KBM-7 (cell line): ENCODE data around the gene CAPN11.
"Not testable (repeated sequence)": the region's sequence is repeated elsewhere in the genome, so short reads cannot be mapped to it uniquely, and the experiment has no call there.

Experiments
- DNase-seq: peaks from one replicate; pipeline ENCODE4 v3.0.0-alpha.2; 2015
- in situ Hi-C: fragments of 300-500 bp; cut with MboI; formaldehyde crosslinking; loops from 2 replicates; pipeline ENCODE4 v1.14.3; 2020; ENCODE audit warnings: low sequenced_read_pairs, low pct_unique_long_range_greater_than_20kb, mixed read lengths

CAPN11 gene

GRCh38 chr6:44176762-44177509 lies 18.3 kb downstream of the CAPN11 start:
- peak; percentile 25 for DNase-seq
- in situ Hi-C loops, result loop anchor here (10.0 kb wide), 1 partner anchor 58 kb away; no protein-coding TSS in a partner anchor

- in situ Hi-C loops, result loop anchor here (10.0 kb wide), 1 partner anchor 57 kb away; no protein-coding TSS in a partner anchor
- no peak for DNase-seq
These were observed 19.2 kb downstream of the CAPN11 start for GRCh38 chr6:44177691-44178423.

GRCh38 chr6:44178424-44179071 lies 19.9 kb downstream of the CAPN11 start:
- no peak for DNase-seq
- in situ Hi-C loops, result loop anchor here (10.0 kb wide), 1 partner anchor 56 kb away; no protein-coding TSS in a partner anchor

- no peak for DNase-seq
- in situ Hi-C loops, result loop anchor here (10.0 kb wide), 1 partner anchor 56 kb away; no protein-coding TSS in a partner anchor
These were observed 20.5 kb downstream of the CAPN11 start for GRCh38 chr6:44179072-44179536.

GRCh38 chr6:44179648-44180047 lies 21.0 kb downstream of the CAPN11 start:
- DNase-seq, result no peak
- in situ Hi-C loops, result loop anchor here (10.0 kb wide), 1 partner anchor 55 kb away; no protein-coding TSS in a partner anchor

GRCh38 chr6:44180406-44180805 lies 21.8 kb downstream of the CAPN11 start:
- in situ Hi-C loops, result no loop called here
- no peak for DNase-seq

GRCh38 chr6:44180886-44181285 lies 22.3 kb downstream of the CAPN11 start:
- no peak for DNase-seq
- in situ Hi-C loops, result no loop called here

- in situ Hi-C loops, DNase-seq: not testable (repeated sequence)
These were observed 23.2 kb downstream of the CAPN11 start for GRCh38 chr6:44181784-44182183.

GRCh38 chr6:44182911-44183390 lies 24.3 kb downstream of the CAPN11 start:
- no peak for DNase-seq
- in situ Hi-C loops, result no loop called here

GRCh38 chr6:44183783-44184182 lies 25.2 kb downstream of the CAPN11 start:
- DNase-seq, result no peak
- in situ Hi-C loops, result no loop called here

GRCh38 chr6:44185356-44185755 lies 26.7 kb downstream of the CAPN11 start:
- in situ Hi-C loops, DNase-seq: not testable (repeated sequence)

- peak; percentile 40 for DNase-seq
- in situ Hi-C loops, result no loop called here
These were observed 27.5 kb downstream of the CAPN11 start for GRCh38 chr6:44185953-44186634.

GRCh38 chr6:44186635-44187025 lies 28.0 kb downstream of the CAPN11 start:
- DNase-seq, result no peak
- in situ Hi-C loops, result no loop called here

- no peak for DNase-seq
These were observed 30.2 kb downstream of the CAPN11 start for GRCh38 chr6:44188819-44189218.

GRCh38 chr6:44189257-44189656 lies 30.6 kb downstream of the CAPN11 start:
- DNase-seq, result no peak
- in situ Hi-C loops, result no loop called here

More at GRCh38 chr6:44188819-44189218, 30.2 kb downstream of the CAPN11 start:
- in situ Hi-C loops, result no loop called here

GRCh38 chr6:44190715-44191114 lies 32.1 kb downstream of the CAPN11 start:
- no peak for DNase-seq
- in situ Hi-C loops, result no loop called here

- in situ Hi-C loops, result no loop called here
These were observed 33.9 kb downstream of the CAPN11 start for GRCh38 chr6:44192428-44193041.

GRCh38 chr6:44193307-44193910 lies 34.8 kb downstream of the CAPN11 start:
- in situ Hi-C loops, result no loop called here
- DNase-seq, result no peak

More at GRCh38 chr6:44192428-44193041, 33.9 kb downstream of the CAPN11 start:
- DNase-seq, result no peak
